Measurements from ENCODE around the gene TFF1.

Gene TFF1

GRCh38 chr21:42362700-42363099 lies 3.6 kb downstream of the TFF1 start:
- DNase-seq (ENCODE audit: low read depth): no peak

- no peak for DNase-seq (ENCODE audit: low read depth)
These were observed 4.1 kb downstream of the TFF1 start for GRCh38 chr21:42362198-42362597.

DNA sequence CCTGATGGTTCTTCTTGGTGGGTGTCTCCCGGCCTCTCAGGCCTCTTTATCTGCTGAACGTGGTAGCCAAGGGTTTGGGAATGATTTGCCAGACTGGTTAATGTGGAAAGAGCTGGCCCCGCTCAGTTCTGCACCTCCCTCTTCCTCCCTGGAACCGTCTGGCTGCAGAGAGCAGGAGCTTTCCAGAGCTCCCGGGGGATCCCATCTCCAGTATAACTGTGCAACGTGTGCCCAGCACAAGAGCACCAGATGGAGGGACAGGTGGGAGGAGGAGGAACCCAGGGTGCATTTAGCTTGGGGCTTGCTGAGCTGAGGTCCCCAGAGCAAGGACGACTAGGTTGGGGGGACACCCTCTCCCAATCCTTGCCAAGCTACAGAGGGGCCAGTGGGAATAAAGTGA lies 5.0 kb downstream of the TFF1 start:
- no peak for DNase-seq (ENCODE audit: low read depth)

DNA sequence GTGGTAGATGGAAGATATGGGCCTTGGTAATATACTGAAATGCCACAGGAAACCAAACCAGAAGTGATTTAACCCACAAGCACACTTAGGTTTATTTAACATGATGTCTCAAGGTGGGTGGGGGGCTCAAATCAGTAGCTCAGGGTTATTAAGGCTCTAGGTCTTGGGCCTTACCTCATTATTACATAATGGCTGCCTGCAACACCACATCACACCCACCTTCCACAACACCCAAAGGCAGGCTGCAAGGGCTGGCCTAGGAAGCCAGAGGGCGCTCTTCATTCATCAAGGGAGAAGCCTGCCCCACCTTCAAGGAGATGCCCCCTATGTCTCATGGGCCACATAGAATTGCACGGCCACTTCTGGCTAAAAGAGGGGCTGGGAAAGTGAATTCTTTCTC lies 6.0 kb downstream of the TFF1 start:
- no peak for DNase-seq (ENCODE audit: low read depth)

GRCh38 chr21:42358937-42359336 lies 7.4 kb downstream of the TFF1 start:
- no peak for DNase-seq (ENCODE audit: low read depth)

DNA sequence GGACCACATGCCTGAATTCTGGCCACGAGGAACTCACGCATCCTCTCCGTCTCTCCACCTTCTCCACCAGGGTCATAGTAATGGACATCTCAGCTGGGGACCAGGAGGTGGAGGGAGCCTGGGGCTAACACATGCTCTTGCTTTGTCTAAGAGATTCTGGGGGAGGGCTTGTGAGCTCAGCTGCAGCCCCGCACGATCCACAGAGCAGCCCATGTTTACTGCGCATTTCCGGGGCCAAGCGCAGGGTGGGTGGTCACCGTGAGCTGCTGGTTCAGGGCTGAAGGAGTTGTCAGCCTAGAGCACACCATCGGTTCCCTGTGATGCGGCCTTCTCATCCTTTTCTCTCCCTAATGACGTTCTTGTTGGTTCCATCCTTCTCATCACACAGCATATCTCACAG lies 8.1 kb downstream of the TFF1 start:
- DNase-seq (ENCODE audit: low read depth): no peak

GRCh38 chr21:42357307-42357706 lies 9.0 kb downstream of the TFF1 start:
- no peak for DNase-seq (ENCODE audit: low read depth)

- DNase-seq (ENCODE audit: low read depth): no peak
These were observed 9.7 kb downstream of the TFF1 start for GRCh38 chr21:42356650-42357049.

GRCh38 chr21:42356046-42356445 lies 10.3 kb downstream of the TFF1 start:
- no peak for DNase-seq (ENCODE audit: low read depth)

DNA sequence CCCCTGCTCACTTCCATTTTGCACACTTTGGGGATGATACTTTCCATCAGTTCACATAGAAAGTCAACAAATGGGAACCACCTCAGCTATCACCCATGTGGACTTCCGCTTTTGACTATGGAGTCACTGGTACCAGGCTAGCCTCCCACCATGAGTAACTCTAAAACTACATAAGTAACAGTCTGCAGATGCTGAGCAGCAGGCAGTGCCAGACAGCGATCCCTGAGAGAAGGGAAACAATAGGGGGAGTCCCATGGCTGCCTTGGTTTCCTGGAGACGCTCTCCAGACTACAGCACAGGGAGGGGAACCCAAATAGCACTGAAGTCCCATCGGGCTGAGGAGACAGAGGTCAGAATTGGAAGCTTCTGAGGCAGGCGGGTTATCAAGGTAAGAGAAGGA lies 12.7 kb downstream of the TFF1 start:
- no peak for DNase-seq (ENCODE audit: low read depth)

DNA sequence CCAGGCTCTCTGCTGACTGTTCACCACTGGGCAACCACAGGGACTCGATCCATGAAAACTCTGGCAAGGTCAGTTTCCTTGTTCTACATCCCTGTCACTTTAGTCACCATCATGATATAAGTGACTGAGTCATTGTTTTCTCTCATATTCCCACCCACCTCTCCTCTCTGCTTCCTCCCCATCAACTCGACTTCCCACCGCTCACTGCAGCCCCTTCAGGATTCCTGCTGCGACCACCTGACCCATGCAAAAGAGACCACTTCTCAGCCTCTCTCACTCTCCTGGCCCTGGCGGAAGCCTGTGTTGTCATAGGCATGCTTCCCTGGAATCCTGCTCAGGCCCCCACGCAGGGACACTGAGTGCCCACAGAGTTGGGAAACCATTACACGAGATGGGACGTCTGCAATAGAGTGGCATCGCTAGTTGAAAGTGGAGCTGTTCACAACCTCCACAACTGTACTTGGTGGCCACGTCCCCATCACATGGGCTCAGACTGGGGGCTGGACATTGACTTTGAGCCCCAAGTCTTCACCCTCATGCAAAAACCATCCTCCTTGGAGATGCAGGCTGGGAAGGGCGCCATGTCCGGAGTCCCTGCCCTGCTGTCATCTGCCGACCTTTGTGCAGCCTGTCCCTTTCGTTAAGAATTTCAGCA lies 13.8 kb downstream of the TFF1 start:
- no peak for DNase-seq (ENCODE audit: low read depth)

DNA sequence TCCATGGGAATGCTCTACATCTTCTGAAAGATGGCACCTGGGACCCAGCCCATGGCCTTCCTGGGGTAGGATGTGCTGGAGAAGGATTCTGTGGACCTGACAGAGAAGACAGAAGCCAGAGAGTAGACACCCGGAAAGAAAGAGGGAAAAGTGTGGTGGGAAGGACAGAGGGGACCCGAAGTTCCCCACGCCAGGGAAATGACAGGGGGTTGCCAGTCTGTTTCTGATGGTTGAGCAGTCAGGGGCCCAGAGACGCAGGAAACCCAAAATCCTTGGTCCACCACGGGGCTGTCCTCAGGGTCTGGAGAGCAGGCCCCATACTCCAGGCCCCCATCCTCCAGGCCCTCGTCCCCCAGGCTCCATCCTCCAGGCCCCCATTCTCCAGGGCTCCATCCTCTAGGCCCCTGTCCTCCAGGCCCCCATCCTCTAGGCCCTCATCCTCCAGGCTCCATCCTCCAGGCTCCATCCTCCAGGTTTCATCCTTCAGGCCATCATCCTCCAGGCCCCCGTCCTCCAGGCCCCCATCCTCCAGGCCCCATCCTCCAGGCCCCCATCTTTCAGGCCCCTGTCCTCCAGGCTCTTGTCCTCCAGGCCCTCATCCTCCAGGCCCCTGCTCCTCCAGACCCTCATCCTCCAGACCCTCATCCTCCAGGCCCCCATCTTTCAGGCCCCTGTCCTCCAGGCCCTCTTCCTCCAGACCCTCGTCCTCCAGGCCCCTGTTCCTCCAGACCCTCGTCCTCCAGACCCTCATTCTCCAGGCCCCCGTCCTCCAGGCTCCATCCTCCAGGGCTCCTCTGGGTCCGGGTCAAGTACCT lies 14.5 kb downstream of the TFF1 start:
- no peak for DNase-seq (ENCODE audit: low read depth)

DNA sequence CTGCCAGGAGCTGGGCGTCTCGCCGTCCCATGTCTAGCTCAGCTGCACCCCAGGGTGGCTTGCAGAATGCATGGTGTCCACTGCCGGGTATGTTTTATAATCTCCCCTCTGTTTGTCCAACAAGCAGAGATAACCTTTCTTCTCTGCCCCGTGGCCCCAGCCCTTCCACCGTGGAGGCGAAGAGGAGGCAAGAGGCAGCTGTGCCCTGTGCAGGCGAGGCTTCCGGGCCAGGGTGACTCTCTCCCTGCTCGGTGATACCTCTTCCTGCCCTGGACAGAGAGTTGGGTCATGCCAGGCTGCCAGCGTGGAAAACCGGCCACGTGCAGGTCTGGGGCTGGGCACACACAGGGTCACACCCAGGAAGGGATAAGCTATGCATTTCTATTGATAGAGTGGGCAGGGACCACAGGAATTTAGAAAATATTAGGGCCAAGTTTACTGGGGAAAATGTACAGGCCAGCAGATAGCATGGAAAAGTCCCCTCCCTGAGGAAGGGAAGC lies 15.4 kb downstream of the TFF1 start, which contains the start of gene TFF2:
TSS of gene TFF2 (minus strand) at position 68 of the 500 bp plus-strand sequence. CDS start at position 31, 37 bp downstream.
- DNase-seq (ENCODE audit: low read depth): no peak

GRCh38 chr21:42350318-42350910 lies 15.9 kb downstream of the TFF1 start:
- no peak for DNase-seq (ENCODE audit: low read depth)

- no peak for DNase-seq (ENCODE audit: low read depth)
These were observed 16.7 kb downstream of the TFF1 start for GRCh38 chr21:42349420-42350317.

GRCh38 chr21:42348762-42349161 lies 17.6 kb downstream of the TFF1 start:
- no peak for DNase-seq (ENCODE audit: low read depth)

DNA sequence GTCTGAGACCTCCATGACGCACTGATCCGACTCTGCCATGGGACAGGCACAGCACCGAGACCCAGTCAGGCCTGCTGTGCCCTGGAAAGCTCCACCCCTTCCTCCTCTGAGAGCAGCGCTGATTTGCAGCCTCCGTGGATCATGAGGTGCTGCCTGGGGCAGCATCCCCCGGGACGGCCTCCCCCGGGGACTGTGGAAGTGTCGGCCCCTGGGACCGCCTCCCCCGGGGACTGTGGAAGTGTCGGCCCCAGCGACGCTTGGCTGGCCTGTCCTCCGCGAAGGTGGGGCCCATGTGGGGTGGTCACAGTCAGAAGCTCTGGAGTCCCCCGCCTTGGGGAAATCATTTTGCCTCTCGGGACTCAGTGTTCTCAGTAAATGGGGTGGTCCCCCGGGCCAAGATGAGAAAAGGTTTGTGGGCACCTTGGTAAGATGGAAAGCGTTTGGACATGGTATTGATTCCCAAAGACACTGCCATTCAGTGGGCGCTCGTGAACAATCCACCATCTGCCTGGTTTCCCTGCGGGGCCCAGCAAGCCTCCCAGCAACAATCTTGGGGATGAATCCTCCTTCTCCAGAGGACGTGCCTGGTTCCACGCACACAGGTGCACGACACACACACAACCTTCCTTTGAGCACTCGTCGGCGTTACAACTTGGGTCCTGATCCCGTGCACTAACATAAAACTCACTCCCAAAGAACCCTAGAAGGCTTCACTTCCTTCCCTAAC lies 18.6 kb downstream of the TFF1 start:
- DNase-seq (ENCODE audit: low read depth): no peak

- no peak for DNase-seq (ENCODE audit: low read depth)
These were observed 19.3 kb downstream of the TFF1 start for GRCh38 chr21:42346866-42347600.

- DNase-seq (ENCODE audit: low read depth): no peak
These were observed 19.9 kb downstream of the TFF1 start for GRCh38 chr21:42346441-42346840.

DNA sequence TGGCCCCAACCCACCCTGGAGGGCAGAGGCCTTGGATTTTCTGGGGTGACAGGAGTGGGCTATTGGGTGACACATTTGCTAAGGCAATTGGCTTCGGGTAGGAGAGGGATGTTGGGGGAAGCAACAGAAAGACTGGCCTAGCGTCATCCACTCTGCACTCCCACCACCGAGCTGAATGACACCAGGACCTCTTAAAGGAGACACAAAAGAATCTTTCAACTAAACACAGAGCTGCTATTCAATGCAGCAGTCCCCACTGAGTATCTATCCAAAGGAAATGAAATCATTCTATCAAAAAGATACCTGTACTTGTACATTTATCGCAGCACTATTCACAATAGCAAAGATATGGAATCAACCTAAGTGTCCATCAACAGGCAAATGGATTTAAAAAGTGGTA lies 21.7 kb downstream of the TFF1 start:
- no peak for DNase-seq (ENCODE audit: low read depth)
